CD4-positive, alpha-beta T cell treated with Interferon alpha-2 for 1 hour (primary cell): ENCODE measurements around the gene NOL4L.
"Not testable (repeated sequence)": the region's sequence is repeated elsewhere in the genome, so short reads cannot be mapped to it uniquely, and the experiment has no call there.

Experiments
- DNase-seq, 2 donors: peaks; one replicate each; pipeline ENCODE4 v3.0.0-alpha.2; 2020 to 2022

NOL4L gene

GRCh38 chr20:32465901-32466675 lies 119.0 kb downstream of the NOL4L start:
- not testable (repeated sequence) for DNase-seq

GRCh38 chr20:32465092-32465900 lies 119.8 kb downstream of the NOL4L start:
- DNase-seq, result no peak

GRCh38 chr20:32464401-32465091 lies 120.6 kb downstream of the NOL4L start:
- no peak for DNase-seq

- no peak for DNase-seq
Observed at GRCh38 chr20:32463642-32464400, 121.3 kb downstream of the NOL4L start.

- DNase-seq, result no peak
Observed at GRCh38 chr20:32462900-32463641, 122.1 kb downstream of the NOL4L start.

- DNase-seq, result no peak
Observed at GRCh38 chr20:32461836-32462600, 123.1 kb downstream of the NOL4L start.

GRCh38 chr20:32460683-32461320 lies 124.3 kb downstream of the NOL4L start:
- no peak for DNase-seq

GRCh38 chr20:32460231-32460630 lies 124.9 kb downstream of the NOL4L start:
- no peak for DNase-seq

- no peak for DNase-seq
Observed at GRCh38 chr20:32458837-32459220, 126.3 kb downstream of the NOL4L start.

GRCh38 chr20:32458061-32458836 lies 126.9 kb downstream of the NOL4L start:
- DNase-seq, result no peak

GRCh38 chr20:32457479-32457986 lies 127.6 kb downstream of the NOL4L start:
- DNase-seq, result no peak

GRCh38 chr20:32456869-32457478 lies 128.2 kb downstream of the NOL4L start:
- no peak for DNase-seq

- DNase-seq, result no peak
Observed at GRCh38 chr20:32455901-32456701, 129.0 kb downstream of the NOL4L start.

- no peak for DNase-seq
Observed at GRCh38 chr20:32455171-32455900, 129.8 kb downstream of the NOL4L start.

- DNase-seq, result no peak
Observed at GRCh38 chr20:32454164-32455145, 130.7 kb downstream of the NOL4L start.

- DNase-seq, result no peak
Observed at GRCh38 chr20:32453467-32454163, 131.5 kb downstream of the NOL4L start.
